UCSD-AML1 (cell line): ENCODE results near the gene UIMC1.
"Not testable (repeated sequence)": the region's sequence is repeated elsewhere in the genome, so short reads cannot be mapped to it uniquely, and the experiment has no call there.

ENCODE experiments used
- DNase-seq: peaks from one replicate; lab custom pipeline; 2025; ENCODE audit not compliant: unreplicated experiment; lab: John Stamatoyannopoulos, UW

UIMC1 gene

GRCh38 chr5:176873541-176874172, 132.9 kb downstream of the UIMC1 start:
- no peak for DNase-seq

DNA sequence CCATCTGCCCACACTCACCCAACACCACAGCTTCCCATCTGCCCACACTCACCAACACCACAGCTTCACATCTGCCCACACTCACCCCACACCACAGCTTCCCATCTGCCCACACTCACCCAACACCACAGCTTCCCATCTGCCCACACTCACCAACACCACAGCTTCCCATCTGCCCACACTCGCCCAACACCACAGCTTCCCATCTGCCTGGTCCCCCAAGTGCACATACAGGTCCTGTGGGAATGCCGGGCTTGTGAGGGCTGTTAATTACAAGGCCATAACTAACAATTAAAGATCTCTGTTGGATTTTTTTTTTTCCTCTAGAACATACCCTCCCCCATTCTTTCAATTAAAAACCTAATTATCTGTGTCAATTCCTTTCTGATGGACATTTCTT, 133.6 kb downstream of the UIMC1 start:
- DNase-seq: not testable (repeated sequence)

DNA sequence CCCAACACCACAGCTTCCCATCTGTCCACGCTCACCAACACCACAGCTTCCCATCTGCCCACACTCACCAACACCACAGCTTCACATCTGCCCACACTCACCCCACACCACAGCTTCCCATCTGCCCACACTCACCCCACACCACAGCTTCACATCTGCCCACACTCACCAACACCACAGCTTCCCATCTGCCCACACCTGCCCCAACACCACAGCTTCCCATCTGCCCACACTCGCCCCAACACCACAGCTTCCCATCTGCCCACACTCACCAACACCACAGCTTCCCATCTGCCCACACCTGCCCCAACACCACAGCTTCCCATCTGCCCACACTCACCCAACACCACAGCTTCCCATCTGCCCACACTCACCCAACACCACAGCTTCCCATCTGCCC, 134.0 kb downstream of the UIMC1 start:
- not testable (repeated sequence) for DNase-seq

DNA sequence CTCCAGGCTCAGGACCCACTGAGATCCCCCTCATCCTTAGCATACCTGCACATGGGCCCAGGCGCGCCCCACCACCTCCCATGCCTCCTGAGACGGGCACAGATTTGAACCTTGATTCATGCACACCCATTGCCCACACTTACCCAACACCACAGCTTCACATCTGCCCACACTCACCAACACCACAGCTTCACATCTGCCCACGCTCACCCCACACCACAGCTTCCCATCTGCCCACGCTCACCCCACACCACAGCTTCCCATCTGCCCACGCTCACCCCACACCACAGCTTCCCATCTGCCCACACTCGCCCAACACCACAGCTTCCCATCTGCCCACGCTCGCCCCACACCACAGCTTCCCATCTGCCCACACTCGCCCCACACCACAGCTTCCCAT, 135.9 kb downstream of the UIMC1 start:
- DNase-seq: not testable (repeated sequence)

DNA sequence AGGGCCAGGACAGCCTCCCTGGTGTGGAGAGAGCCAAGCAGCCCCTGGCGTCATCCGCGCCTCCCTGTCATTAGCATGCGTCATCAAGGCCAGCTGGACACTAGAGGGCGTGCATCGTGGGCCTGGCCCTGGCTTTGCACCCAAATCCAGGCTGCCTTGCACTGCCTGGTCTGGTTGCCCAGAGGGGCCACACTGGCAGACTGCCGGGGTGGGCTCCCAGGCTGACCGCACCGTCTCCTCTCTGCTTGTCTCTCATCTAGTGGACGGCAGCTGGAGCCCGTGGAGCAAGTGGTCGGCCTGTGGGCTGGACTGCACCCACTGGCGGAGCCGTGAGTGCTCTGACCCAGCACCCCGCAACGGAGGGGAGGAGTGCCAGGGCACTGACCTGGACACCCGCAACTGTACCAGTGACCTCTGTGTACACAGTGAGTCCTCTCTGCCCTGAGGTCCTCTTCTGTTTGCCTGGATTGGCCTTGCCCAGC, 136.4 kb downstream of the UIMC1 start:
- no peak for DNase-seq

GRCh38 chr5:176869501-176870109, 137.0 kb downstream of the UIMC1 start:
- DNase-seq: no peak

DNA sequence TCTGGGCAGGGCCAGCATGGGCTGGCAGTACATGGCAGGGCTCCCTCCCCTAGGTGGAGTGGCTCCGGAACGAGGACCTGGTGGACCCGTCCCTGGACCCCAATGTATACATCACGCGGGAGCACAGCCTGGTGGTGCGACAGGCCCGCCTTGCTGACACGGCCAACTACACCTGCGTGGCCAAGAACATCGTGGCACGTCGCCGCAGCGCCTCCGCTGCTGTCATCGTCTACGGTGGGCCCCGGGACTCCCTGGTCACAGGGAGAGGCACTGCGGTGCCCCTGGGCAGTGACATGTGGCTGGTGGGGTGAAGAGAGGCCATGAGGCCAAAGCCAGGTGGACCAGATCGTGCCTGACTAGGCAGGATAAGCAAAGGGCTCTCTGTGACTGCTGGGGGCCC, 137.8 kb downstream of the UIMC1 start:
- no peak for DNase-seq

GRCh38 chr5:176868126-176868525, 138.5 kb downstream of the UIMC1 start:
- no peak for DNase-seq

- DNase-seq: no peak
Observed at GRCh38 chr5:176866707-176867310, 139.8 kb downstream of the UIMC1 start.

DNA sequence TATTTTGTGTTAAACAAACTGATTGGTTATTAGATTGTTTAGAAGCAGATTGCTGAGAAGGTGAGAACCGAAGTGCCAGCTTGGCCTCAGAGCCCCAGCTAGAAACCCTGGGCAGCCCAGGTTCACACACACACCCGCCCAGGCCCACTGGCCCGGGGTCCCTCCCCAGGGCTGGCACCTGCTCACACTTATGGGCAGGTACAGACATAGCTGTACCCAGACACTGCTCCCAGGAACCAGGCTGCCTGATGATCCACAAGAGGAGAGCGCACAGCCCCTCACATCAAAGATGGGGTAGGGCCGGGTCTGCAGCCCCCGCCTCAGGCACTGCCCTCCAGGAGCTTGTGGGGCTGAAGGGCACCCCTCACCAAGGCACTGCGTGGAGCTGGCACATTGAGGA, 140.6 kb downstream of the UIMC1 start:
- no peak for DNase-seq

GRCh38 chr5:176864755-176865154, 141.8 kb downstream of the UIMC1 start:
- DNase-seq: no peak

DNA sequence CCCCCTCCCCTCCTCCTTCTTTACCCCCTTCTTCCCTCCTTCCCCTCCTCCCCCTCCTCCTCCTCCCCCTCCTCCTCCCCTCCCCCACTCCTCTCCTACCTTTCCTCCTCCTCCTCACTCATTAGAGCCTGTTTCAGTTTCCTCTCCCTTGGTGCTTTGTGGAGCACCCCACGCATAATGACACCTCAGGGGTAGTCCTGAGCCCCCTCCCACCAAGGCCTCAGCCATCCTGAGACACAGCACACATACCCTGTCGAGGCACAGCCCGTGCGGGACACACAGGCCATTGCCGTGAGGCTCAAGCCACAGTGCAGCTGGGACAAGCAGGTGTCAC, 142.8 kb downstream of the UIMC1 start:
- DNase-seq: no peak

GRCh38 chr5:176863041-176863764, 143.4 kb downstream of the UIMC1 start:
- DNase-seq: no peak

GRCh38 chr5:176862330-176862995, 144.1 kb downstream of the UIMC1 start:
- DNase-seq: no peak

DNA sequence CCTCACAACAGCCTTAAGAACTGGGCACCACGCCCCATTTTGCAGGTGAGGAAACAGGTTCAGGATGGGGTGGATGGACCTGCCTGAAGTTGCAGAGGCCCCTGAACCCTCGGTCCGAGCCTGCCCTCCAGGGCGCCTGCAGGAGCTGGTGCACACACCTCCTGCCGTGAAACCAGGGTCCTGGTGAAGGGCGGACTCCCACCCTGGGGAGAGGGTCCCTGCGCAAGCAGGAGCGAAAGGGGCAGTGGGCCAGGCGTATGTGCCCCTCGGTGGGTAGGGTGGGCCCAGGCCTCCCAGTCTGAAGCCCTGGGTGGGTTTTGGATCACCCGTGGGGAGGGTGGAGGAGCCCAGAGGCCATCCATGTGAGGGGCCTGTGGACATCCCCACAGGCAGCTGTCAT, 145.3 kb downstream of the UIMC1 start:
- DNase-seq: no peak

GRCh38 chr5:176860381-176860780, 146.2 kb downstream of the UIMC1 start:
- DNase-seq: no peak

GRCh38 chr5:176859916-176860315, 146.7 kb downstream of the UIMC1 start:
- no peak for DNase-seq

GRCh38 chr5:176857894-176858273, 148.7 kb downstream of the UIMC1 start:
- no peak for DNase-seq

DNA sequence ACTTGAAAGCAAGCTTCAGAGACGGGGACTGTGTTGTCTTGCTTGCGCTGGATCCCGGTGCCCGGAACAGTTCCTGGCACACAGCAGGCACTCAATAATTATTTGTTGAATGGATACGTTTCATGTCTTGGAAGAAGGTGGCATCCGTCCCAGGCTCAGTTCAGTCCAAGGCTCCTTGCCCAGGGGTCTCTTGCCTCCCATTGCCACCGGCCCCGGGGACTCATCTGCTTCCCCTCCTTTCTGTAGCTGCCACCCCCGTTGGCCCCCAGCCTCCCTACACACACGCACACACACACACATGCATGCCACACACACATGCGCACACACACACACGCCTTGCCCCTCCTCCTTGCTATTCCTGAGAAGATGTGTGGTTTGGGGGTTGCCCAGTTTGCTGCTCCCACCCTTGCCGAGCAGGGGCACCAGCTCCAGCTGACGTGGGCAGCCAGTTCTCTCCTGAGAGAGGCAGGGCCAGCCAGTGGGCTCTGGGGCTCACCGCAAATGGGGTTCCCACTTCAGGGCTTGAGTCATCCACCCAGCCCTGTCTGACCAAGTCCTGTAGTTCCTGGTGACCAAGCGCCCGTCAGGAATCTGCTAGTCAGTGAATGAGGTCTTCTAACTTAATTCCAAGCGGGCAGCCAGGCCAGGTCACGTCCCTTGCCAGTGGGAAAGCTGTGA, 149.2 kb downstream of the UIMC1 start:
- no peak for DNase-seq

GRCh38 chr5:176856746-176857145, 149.8 kb downstream of the UIMC1 start:
- DNase-seq: no peak

- no peak for DNase-seq
Observed at GRCh38 chr5:176855598-176855997, 151.0 kb downstream of the UIMC1 start.
